ENCODE data around the gene TYROBP.
"Not testable (repeated sequence)": the region's sequence is repeated elsewhere in the genome, so short reads cannot be mapped to it uniquely, and the experiment has no call there.

Gene TYROBP

GRCh38 chr19:35908010-35908441 lies at the start of gene TYROBP:
TYROBP (minus strand) TSS chr19:35908295; CDS start chr19:35908228, 67 bp downstream.
- intact Hi-C loops (cut with DNase I), result no loop called here
- peak in 3 of 10 donors; percentile 30 to 69 (median 60) for DNase-seq

- intact Hi-C loops (cut with DNase I), result loop anchor here (10.0 kb wide), 1 partner anchor 217 kb away; no protein-coding TSS in a partner anchor
- not testable (repeated sequence) for DNase-seq
Observed at GRCh38 chr19:35957411-35957810, 49.3 kb upstream of the TYROBP start.

- no peak for DNase-seq
- intact Hi-C loops (cut with DNase I), result loop anchor here (10.0 kb wide), 1 partner anchor 219 kb away; no protein-coding TSS in a partner anchor
Observed at GRCh38 chr19:35955881-35956634, 48.0 kb upstream of the TYROBP start.

GRCh38 chr19:35949131-35949530 lies 41.0 kb upstream of the TYROBP start:
- peak in 1 of 10 donors; percentile 38 for DNase-seq
- intact Hi-C loops (cut with DNase I), result no loop called here

GRCh38 chr19:35946203-35946602 lies 38.1 kb upstream of the TYROBP start:
- intact Hi-C loops (cut with DNase I), result no loop called here
- peak in 1 of 10 donors; percentile 8 for DNase-seq

GRCh38 chr19:35945121-35945790 lies 37.2 kb upstream of the TYROBP start:
- intact Hi-C loops (cut with DNase I), result no loop called here

GRCh38 chr19:35944556-35944955 lies 36.5 kb upstream of the TYROBP start:
- intact Hi-C loops (cut with DNase I), result no loop called here

More at GRCh38 chr19:35945121-35945790, 37.2 kb upstream of the TYROBP start:
- DNase-seq, result peak in 1 of 10 donors; percentile 25

GRCh38 chr19:35943321-35944301 lies 35.5 kb upstream of the TYROBP start:
- intact Hi-C loops (cut with DNase I), result no loop called here
- DNase-seq, result peak in 1 of 10 donors; percentile 22

More at GRCh38 chr19:35944556-35944955, 36.5 kb upstream of the TYROBP start:
- DNase-seq, result peak in 1 of 10 donors; percentile 83

- intact Hi-C loops (cut with DNase I), result no loop called here
- DNase-seq, result peak in 3 of 10 donors; percentile 29 to 55 (median 41)
Observed at GRCh38 chr19:35942235-35942634, 34.1 kb upstream of the TYROBP start.

GRCh38 chr19:35940839-35941238 lies 32.7 kb upstream of the TYROBP start:
- DNase-seq, result no peak
- intact Hi-C loops (cut with DNase I), result no loop called here

GRCh38 chr19:35940078-35940775 lies 32.1 kb upstream of the TYROBP start:
- DNase-seq, result peak in 2 of 10 donors; percentile 79 to 86
- intact Hi-C loops (cut with DNase I), result no loop called here

- intact Hi-C loops (cut with DNase I), result loop anchor here (10.0 kb wide), 1 partner anchor 165 kb away; the partner anchor contains the start of gene ARHGAP33
- DNase-seq, result peak in 2 of 10 donors; percentile 66 to 87
Observed at GRCh38 chr19:35939307-35940077, 31.4 kb upstream of the TYROBP start.

GRCh38 chr19:35938282-35939224 lies 30.5 kb upstream of the TYROBP start:
- intact Hi-C loops (cut with DNase I), result loop anchor here (10.0 kb wide), 1 partner anchor 164 kb away; the partner anchor contains the start of gene ARHGAP33

GRCh38 chr19:35937345-35938281 lies 29.5 kb upstream of the TYROBP start:
- peak in 2 of 10 donors; percentile 29 to 58 for DNase-seq
- intact Hi-C loops (cut with DNase I), result loop anchor here (10.0 kb wide), 1 partner anchor 163 kb away; the partner anchor contains the start of gene ARHGAP33

More at GRCh38 chr19:35938282-35939224, 30.5 kb upstream of the TYROBP start:
- DNase-seq, result peak in 2 of 10 donors; percentile 28 to 42

- intact Hi-C loops (cut with DNase I), result loop anchor here (10.0 kb wide), 1 partner anchor 162 kb away; the partner anchor contains the start of gene ARHGAP33
- no peak for DNase-seq
Observed at GRCh38 chr19:35936738-35937268, 28.7 kb upstream of the TYROBP start.
